GM19463 (cell line): ENCODE data around the gene APCDD1.
A peak's percentile ranks its signal among the peaks of the same experiment; 100 is the strongest.
"Not testable (repeated sequence)": the region's sequence is repeated elsewhere in the genome, so short reads cannot be mapped to it uniquely, and the experiment has no call there.

Experiments used
- ATAC-seq: cut with Tn5 transposase; IDR thresholded peaks from one replicate; pipeline ENCODE4 v1.9.1; 2021; ENCODE audit warnings: mild to moderate bottlenecking, moderate library complexity; ENCODE audit not compliant: unreplicated experiment

APCDD1 gene

GRCh38 chr18:10460414-10461018 lies 6.1 kb downstream of the APCDD1 start:
- ATAC-seq: no peak

DNA sequence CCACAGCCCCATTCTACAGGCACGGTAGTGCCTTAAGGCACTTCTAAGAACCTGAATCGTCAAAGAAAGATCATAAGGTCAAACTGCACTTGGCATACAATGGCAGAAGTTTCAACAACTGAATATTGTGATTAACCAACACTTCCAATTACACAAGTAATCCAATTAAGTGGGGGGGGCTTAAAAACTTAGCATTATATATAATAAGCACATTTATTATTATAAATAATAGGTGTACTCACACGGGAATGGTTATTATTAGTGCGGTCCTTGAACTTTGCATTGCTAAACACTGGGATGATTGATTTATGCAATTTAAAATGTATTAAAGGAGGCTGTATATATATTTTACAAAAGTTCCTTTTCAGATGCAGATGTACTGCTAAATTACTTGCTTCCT lies 7.6 kb downstream of the APCDD1 start:
- ATAC-seq: no peak

DNA sequence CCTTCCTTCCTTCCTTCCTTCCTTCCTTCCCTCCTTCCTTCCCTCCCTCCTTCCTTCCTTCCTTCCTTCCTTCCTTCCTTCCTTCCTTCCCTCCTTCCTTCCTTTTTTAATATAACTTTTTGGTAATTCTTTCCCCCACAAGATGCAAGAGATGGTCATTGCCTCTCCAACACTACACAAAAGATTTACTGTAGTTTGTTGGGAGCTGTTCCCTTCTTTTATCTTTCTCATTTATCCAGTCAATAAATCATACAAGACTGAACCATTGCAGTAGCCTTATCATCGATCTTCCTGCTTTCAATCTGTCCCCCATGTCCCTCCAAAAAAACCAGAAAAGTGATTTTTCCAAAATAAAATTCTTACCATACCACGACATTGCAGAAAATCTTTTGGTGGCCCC lies 8.2 kb downstream of the APCDD1 start:
- no peak for ATAC-seq

DNA sequence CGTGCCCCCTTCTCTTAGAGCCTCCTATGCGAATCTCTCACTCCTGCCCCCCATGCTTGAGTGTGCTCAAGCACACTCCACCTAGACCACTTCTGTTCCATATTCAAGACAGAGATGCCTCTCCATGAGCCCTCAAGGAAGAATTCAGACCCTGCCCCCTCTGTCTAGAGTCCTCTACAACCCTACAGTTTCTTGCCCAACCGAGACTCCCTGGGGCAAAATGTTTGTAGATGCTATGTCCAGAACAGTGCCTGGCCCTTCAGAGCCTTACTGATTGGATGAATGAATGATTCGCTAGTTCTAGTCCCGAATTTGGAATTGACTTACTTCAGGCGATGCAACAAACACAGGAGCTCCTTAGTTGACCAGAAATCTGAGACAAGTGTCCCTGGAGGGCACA lies 8.7 kb downstream of the APCDD1 start:
- no peak for ATAC-seq

GRCh38 chr18:10463741-10464140 lies 9.3 kb downstream of the APCDD1 start:
- ATAC-seq: no peak

GRCh38 chr18:10464161-10464648 lies 9.8 kb downstream of the APCDD1 start:
- not testable (repeated sequence) for ATAC-seq

DNA sequence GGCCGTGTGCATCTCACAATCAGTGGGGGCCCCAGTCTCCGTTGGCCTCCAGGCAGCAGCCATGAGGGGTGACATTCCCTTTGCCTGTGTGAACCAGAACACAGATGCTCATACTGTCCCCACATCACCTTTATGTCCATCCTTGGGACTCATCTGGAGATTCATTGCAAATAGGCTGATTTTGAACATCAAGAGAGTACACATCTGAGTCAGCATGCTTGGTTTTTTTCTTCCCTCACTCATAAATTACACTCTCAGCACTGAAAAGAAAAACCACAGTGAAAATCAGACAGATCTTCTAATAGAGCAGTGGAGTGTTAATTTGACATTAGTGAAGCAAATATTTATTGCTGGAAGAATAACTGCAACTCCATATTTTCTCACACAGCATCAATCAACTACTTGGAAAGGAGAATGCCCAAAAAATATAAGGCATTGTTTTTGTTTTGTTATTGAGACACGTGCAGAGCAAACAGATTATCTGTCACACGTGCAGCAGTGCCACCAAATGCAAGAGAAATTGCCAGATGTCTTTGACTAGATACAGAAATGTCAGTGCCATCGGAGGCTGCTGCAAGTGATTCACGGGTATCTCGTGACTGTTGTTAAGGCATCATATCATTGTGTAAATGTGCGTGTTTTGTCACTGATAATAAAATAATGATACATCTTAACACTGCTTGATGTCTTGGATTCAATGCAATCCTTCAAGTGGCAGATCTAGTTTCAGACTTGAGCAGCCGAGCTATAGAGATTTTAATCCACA lies 10.9 kb downstream of the APCDD1 start:
- no peak for ATAC-seq

DNA sequence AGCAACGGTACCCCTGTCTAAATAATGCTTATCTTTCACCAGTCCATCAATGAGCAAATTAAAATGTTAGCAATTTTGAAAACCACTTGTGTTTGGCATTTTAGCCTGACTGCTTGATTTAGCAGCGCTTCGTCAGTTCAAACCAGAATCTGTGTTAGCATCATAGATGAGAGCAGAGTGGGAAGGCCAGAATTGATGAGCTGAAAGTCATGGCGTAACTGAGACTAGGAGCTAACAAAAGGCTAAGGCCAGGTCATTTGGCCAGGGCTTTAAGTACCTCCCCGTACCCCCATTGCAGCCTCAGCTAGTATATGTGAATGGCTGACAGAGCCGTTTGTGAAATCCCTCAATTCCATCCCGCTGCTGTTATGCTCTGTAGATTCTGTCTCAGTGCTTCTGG lies 16.0 kb downstream of the APCDD1 start:
- no peak for ATAC-seq

DNA sequence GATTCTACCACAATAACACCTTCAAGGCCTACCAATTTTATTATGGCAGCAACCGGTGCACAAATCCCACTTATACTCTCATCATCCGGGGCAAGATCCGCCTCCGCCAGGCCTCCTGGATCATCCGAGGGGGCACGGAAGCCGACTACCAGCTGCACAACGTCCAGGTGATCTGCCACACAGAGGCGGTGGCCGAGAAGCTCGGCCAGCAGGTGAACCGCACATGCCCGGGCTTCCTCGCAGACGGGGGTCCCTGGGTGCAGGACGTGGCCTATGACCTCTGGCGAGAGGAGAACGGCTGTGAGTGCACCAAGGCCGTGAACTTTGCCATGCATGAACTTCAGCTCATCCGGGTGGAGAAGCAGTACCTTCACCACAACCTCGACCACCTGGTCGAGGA lies 17.1 kb downstream of the APCDD1 start:
- ATAC-seq: no peak

DNA sequence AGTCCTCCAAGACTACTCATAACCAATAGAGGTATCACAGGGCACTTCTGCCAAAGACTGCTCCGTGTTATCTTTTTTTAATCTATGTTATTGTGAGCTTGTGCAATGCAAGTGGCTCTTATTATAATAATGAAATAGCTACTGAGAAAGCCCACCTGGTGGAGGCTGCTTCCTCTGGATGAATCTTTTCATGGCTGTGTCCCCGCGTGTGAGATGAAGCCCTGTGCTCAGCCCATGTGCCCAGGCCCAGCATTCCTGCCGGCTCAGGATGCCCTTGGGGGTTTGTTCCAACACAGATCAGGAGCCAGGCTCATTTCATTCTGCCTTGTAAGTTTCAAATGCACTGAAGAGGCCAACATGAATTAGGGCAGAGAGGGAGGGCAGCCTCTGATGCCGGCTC lies 18.7 kb downstream of the APCDD1 start:
- no peak for ATAC-seq

- ATAC-seq: no peak
Measured at GRCh38 chr18:10474309-10474708, 19.9 kb downstream of the APCDD1 start.

GRCh38 chr18:10475276-10475653 lies 20.8 kb downstream of the APCDD1 start:
- no peak for ATAC-seq

DNA sequence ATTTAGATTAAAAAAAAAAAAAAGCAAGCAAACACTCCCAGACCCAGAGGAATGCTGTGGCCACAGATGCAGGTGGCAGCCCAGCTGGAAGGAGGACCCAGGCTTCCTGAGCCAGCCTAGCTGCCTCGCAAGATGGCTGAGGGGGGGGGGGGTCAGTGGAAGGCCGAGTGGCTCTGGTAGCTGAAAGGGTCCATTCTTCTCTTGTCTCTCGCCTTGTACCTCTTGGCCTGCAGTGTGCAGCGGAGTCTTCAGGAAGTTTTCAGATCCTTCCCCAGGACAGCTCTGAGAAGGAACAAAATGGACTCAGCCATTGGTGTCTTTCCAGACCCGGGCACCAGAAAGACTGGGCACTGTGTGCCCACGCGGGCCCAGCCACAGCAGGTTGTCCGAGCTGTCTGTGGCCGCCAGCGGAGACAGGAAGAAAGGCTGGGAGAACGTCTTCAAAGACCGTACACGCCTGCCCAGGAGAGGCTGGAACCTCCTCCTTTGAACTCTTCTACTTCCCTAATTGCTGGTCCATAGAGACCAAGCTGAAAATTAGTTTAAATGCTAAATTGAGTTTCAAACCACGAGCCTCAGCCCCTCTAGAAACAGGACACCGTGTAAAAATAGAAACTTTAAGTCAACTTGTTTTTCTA lies 21.3 kb downstream of the APCDD1 start:
- ATAC-seq: no peak

DNA sequence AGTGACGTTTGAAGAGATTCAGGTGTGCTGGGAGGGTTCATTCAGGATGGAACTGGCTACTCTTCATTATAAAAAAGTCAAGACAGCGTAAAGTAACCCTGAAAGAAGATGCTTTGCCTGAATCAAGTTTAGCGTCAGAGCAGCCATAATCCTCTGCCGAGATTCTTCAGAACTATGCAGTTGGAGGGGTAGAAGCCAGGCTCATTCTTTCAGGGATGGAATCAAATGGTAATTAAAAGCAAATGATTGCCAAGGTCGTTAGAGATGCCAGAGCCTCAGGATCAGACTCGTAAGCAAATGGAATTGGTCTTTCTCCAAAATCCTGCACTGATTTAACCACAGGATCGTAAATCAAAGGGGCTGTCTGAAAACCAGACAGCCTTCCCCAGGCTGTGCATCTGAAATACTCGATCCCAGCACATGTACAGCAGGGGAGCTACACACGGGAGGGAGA lies 21.9 kb downstream of the APCDD1 start:
- ATAC-seq: no peak

GRCh38 chr18:10477121-10477862 lies 22.9 kb downstream of the APCDD1 start:
- no peak for ATAC-seq

DNA sequence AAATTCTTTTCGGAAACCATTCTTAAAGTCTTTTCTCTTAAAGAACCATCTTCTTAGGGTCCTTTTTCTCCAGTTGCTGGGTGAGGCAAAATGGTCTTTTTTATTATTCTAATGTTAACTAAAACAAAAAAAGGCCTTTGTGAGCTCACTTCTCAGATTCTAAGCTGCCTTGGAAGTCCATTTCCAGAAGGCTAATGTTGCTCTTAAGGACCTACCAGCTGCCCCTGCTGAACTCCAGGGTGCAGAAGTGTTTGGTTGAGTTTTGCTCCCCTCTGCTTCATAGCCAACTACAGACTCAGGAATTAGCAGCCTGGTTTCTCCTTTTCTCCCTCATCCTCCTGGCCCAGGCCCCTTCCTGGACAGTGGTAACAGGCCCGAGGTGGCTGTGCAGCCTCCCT lies 23.4 kb downstream of the APCDD1 start:
- ATAC-seq: no peak

DNA sequence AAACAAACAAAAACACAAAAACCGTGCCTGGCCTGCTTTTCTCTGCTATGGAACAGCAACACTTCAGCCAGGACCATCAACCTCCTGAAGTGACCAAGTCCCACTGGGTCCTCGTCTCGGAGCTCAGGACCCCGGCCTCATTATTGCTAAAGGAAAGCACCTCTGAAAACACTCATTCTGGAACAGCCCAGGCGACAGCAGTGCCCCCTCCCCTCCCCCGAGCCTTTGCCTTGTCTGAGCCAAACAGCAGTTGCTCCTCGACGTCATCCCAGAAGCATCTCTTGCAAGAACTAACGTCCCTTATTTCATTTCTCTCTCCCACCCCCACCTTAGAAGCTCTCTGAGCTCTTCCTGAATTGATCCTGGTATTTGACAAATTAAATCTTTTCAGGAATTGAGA lies 27.4 kb downstream of the APCDD1 start:
- ATAC-seq: no peak

DNA sequence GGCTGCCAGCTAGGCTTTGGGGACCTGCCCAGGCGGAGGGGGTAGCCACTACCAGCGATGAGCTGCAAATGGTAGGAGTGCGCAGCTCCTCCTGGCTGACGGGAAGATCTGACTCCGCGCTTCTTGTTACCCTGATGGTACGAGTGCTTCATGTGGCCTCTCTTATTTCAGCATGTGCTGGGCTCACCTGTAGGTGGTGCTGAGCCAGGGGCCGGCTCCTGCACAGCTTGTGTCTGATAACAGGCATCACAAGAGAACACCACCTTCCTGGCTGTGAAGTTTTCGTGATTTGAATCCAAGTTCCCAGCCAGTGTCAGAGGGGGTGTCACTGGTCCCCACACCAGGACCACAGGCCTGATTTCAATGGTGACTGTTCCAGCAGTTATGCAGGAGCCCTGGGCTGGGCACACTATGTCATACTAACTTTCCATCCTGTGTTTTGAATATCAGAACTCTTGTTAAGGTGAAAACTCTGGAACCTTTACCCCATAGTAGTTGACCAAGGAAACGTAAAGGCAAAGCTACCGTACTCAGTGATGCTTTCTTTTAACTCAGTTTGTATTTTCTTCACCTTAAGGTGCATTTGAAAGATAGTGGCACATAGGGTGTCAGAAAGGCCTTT lies 28.0 kb downstream of the APCDD1 start:
- ATAC-seq: peak; percentile 8

- ATAC-seq: peak; percentile 81
Measured at GRCh38 chr18:10482985-10483949, 28.8 kb downstream of the APCDD1 start.

DNA sequence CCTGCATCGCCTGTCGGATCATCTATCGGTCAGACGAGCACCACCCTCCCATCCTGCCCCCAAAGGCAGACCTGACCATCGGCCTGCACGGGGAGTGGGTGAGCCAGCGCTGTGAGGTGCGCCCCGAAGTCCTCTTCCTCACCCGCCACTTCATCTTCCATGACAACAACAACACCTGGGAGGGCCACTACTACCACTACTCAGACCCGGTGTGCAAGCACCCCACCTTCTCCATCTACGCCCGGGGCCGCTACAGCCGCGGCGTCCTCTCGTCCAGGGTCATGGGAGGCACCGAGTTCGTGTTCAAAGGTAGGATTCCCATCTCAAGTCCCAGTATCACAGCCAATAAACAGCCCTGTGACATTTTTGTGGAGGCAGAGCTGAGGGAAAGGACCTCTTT lies 31.0 kb downstream of the APCDD1 start:
- no peak for ATAC-seq
